ENCODE data around the gene DOCK3. TPM values are rescaled to one million over a fixed set of nuclear protein-coding genes. Genes with fewer than 3 reads are reported as not detected.

Gene DOCK3
- total RNA-seq, 1 experiment from 2014 or later: 5.6 TPM

GRCh38 chr3:51270559-51270958 lies 595.8 kb downstream of the DOCK3 start:
- ATAC-seq: no peak
- CTCF ChIA-PET: interaction anchor here (1.2 kb wide), 1 partner anchor 41 kb away, joined by 4 read pairs; no protein-coding TSS in a partner anchor
- TF ChIP-seq ATF1 (CRISPR knock-in tag; IDR thresholded peaks at IDR 0.05): no peak
- no peak for TF ChIP-seq ZNF281 (CRISPR knock-in tag; IDR thresholded peaks at IDR 0.05)
- TF ChIP-seq ELF4 (CRISPR knock-in tag; IDR thresholded peaks at IDR 0.05; ENCODE audit: low read depth): no peak
- TF ChIP-seq CTCF (IDR thresholded peaks at IDR 0.05): no peak
- TF ChIP-seq, protein P1, sequence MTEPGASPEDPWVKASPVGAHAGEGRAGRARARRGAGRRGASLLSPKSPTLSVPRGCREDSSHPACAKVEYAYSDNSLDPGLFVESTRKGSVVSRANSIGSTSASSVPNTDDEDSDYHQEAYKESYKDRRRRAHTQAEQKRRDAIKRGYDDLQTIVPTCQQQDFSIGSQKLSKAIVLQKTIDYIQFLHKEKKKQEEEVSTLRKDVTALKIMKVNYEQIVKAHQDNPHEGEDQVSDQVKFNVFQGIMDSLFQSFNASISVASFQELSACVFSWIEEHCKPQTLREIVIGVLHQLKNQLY (CRISPR knock-in tag; IDR thresholded peaks at IDR 0.05): no peak
- no peak for TF ChIP-seq FOXJ3 (CRISPR knock-in tag; IDR thresholded peaks at IDR 0.05; ENCODE audit: borderline replicate concordance)
- no peak for TF ChIP-seq IRF1 (CRISPR knock-in tag; IDR thresholded peaks at IDR 0.05)
- TF ChIP-seq ZNF425 (CRISPR knock-in tag; conservative IDR thresholded peaks at IDR 0.05): no peak
- TF ChIP-seq, protein P2, sequence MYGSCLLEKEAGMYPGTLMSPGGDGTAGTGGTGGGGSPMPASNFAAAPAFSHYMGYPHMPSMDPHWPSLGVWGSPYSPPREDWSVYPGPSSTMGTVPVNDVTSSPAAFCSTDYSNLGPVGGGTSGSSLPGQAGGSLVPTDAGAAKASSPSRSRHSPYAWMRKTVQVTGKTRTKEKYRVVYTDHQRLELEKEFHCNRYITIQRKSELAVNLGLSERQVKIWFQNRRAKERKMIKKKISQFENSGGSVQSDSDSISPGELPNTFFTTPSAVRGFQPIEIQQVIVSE (CRISPR knock-in tag; IDR thresholded peaks at IDR 0.05; ENCODE audit: borderline replicate concordance): no peak
- no peak for TF ChIP-seq E2F5 (CRISPR knock-in tag; IDR thresholded peaks at IDR 0.05)
- no peak for TF ChIP-seq NFYB (CRISPR knock-in tag; conservative IDR thresholded peaks at IDR 0.05; ENCODE audit: low read depth)
- TF ChIP-seq, protein P3, sequence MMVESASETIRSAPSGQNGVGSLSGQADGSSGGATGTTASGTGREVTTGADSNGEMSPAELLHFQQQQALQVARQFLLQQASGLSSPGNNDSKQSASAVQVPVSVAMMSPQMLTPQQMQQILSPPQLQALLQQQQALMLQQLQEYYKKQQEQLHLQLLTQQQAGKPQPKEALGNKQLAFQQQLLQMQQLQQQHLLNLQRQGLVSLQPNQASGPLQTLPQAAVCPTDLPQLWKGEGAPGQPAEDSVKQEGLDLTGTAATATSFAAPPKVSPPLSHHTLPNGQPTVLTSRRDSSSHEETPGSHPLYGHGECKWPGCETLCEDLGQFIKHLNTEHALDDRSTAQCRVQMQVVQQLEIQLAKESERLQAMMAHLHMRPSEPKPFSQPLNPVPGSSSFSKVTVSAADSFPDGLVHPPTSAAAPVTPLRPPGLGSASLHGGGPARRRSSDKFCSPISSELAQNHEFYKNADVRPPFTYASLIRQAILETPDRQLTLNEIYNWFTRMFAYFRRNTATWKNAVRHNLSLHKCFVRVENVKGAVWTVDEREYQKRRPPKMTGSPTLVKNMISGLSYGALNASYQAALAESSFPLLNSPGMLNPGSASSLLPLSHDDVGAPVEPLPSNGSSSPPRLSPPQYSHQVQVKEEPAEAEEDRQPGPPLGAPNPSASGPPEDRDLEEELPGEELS (CRISPR knock-in tag; IDR thresholded peaks at IDR 0.05): no peak
- TF ChIP-seq GABPB1 (CRISPR knock-in tag; IDR thresholded peaks at IDR 0.05): no peak
- no peak for TF ChIP-seq SP1 (CRISPR knock-in tag; conservative IDR thresholded peaks at IDR 0.05)
- TF ChIP-seq, protein P4, sequence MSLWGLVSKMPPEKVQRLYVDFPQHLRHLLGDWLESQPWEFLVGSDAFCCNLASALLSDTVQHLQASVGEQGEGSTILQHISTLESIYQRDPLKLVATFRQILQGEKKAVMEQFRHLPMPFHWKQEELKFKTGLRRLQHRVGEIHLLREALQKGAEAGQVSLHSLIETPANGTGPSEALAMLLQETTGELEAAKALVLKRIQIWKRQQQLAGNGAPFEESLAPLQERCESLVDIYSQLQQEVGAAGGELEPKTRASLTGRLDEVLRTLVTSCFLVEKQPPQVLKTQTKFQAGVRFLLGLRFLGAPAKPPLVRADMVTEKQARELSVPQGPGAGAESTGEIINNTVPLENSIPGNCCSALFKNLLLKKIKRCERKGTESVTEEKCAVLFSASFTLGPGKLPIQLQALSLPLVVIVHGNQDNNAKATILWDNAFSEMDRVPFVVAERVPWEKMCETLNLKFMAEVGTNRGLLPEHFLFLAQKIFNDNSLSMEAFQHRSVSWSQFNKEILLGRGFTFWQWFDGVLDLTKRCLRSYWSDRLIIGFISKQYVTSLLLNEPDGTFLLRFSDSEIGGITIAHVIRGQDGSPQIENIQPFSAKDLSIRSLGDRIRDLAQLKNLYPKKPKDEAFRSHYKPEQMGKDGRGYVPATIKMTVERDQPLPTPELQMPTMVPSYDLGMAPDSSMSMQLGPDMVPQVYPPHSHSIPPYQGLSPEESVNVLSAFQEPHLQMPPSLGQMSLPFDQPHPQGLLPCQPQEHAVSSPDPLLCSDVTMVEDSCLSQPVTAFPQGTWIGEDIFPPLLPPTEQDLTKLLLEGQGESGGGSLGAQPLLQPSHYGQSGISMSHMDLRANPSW (CRISPR knock-in tag; conservative IDR thresholded peaks at IDR 0.05; ENCODE audit: low read depth): no peak
- TF ChIP-seq, protein P5, sequence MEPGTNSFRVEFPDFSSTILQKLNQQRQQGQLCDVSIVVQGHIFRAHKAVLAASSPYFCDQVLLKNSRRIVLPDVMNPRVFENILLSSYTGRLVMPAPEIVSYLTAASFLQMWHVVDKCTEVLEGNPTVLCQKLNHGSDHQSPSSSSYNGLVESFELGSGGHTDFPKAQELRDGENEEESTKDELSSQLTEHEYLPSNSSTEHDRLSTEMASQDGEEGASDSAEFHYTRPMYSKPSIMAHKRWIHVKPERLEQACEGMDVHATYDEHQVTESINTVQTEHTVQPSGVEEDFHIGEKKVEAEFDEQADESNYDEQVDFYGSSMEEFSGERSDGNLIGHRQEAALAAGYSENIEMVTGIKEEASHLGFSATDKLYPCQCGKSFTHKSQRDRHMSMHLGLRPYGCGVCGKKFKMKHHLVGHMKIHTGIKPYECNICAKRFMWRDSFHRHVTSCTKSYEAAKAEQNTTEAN (CRISPR knock-in tag; IDR thresholded peaks at IDR 0.05): no peak

More at GRCh38 chr3:51270559-51270958, 595.8 kb downstream of the DOCK3 start:
- Mint-ChIP-seq H3K9me3 (peaks cover 16% of the 10 kb centered on the region), H3K27me3 (ENCODE audit: low read depth) (peaks cover 5% of the 10 kb centered on the region; the same call in 1 of the 2 replicates), H3K27ac (no peak overlapping the region), H3K4me1 (no peaks in the 10 kb centered on the region), H3K4me3 (no peak overlapping the region), H3K36me3 (no peaks in the 10 kb centered on the region)
- no peak for DNase-seq (ENCODE audit: low spot score)
- POLR2A ChIA-PET: no interaction called here

All from WTC11 (cell line).